Measurements from ENCODE around the gene FKBP1A.

FKBP1A gene

GRCh38 chr20:1391640-1392442 is 1.0 kb downstream of the FKBP1A start (continued):
- TF ChIP-seq, protein P1, sequence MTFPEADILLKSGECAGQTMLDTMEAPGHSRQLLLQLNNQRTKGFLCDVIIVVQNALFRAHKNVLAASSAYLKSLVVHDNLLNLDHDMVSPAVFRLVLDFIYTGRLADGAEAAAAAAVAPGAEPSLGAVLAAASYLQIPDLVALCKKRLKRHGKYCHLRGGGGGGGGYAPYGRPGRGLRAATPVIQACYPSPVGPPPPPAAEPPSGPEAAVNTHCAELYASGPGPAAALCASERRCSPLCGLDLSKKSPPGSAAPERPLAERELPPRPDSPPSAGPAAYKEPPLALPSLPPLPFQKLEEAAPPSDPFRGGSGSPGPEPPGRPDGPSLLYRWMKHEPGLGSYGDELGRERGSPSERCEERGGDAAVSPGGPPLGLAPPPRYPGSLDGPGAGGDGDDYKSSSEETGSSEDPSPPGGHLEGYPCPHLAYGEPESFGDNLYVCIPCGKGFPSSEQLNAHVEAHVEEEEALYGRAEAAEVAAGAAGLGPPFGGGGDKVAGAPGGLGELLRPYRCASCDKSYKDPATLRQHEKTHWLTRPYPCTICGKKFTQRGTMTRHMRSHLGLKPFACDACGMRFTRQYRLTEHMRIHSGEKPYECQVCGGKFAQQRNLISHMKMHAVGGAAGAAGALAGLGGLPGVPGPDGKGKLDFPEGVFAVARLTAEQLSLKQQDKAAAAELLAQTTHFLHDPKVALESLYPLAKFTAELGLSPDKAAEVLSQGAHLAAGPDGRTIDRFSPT (tag by site-specific recombination; IDR thresholded peaks at IDR 0.05), result no peak
- TF ChIP-seq ZNF398 (tag by site-specific recombination; IDR thresholded peaks at IDR 0.05), result peak; percentile 98
- peak; percentile 72 for TF ChIP-seq ZNF341 (tag by site-specific recombination; IDR thresholded peaks at IDR 0.05; ENCODE audit: low read depth)
- TF ChIP-seq ZSCAN23 (tag by site-specific recombination; IDR thresholded peaks at IDR 0.05), result no peak
- TF ChIP-seq ZNF202 (tag by site-specific recombination; IDR thresholded peaks at IDR 0.05; ENCODE audit: borderline replicate concordance), result no peak
- no peak for TF ChIP-seq ZNF837 (tag by site-specific recombination; IDR thresholded peaks at IDR 0.05)
- TF ChIP-seq, protein P2, sequence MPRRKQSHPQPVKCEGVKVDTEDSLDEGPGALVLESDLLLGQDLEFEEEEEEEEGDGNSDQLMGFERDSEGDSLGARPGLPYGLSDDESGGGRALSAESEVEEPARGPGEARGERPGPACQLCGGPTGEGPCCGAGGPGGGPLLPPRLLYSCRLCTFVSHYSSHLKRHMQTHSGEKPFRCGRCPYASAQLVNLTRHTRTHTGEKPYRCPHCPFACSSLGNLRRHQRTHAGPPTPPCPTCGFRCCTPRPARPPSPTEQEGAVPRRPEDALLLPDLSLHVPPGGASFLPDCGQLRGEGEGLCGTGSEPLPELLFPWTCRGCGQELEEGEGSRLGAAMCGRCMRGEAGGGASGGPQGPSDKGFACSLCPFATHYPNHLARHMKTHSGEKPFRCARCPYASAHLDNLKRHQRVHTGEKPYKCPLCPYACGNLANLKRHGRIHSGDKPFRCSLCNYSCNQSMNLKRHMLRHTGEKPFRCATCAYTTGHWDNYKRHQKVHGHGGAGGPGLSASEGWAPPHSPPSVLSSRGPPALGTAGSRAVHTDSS (tag by site-specific recombination; IDR thresholded peaks at IDR 0.05), result peak; percentile 76
- peak; percentile 99 for TF ChIP-seq ZFP69B (tag by site-specific recombination; IDR thresholded peaks at IDR 0.05)
- peak; percentile 79 for TF ChIP-seq SP3 (tag by site-specific recombination; IDR thresholded peaks at IDR 0.05)

DNA sequence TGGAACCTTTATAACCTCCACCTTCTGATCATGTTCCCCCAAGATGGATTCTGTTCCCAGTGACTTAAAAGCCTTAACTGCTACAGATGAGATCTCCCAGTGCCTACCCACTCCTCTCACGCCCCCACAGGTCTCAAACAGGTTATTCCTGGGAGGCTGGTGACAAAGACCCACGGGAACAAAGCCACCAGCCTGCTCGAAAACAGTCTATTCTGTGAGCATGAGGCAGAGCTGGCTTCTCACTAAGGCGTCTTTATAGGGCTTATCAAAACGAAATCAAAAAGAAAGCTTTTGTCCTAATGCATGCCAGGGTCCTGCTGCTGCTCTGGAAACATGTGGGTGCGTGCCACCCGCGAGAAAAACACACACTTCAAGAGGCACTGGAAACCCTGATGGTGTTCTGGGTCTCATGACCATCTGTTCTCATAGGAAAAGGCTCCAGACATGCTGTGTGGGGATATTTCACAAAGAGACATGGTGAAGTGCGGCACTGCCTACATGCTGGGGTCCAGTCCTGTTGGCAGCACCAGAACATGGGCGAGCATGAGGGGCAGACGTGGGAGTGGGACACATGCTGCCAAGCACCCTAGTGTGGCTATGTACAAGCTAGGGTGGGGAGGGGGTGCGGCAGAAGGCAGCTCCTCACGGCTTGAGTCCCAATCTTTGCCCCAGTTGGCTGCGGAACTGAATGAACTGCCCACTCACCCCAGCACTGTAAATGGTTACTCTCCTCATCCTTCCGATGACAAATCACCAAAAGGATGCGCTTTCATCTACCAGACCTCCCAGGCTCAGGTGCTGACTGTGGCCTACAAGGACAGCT is 2.1 kb downstream of the FKBP1A start:
- no peak overlapping the region for H3K4me3 ChIP-seq (ENCODE audit: low read depth, low read length)
- POLR2A ChIA-PET, result interaction anchor here (0.7 to 2.7 kb wide), 7 partner anchors 7 to 166 kb away, joined by 3 to 8 read pairs (median 4); partner anchors contain the start of gene SNPH
- no peaks in the 10 kb centered on the region for H3K9me3 ChIP-seq (ENCODE audit: control insufficient read depth, insufficient read depth, low read depth, low read length)
- no peak overlapping the region for H3K27ac ChIP-seq (ENCODE audit: extremely low read depth, low read depth, low read length)
- TF ChIP-seq ZFHX2 (tag by site-specific recombination; conservative IDR thresholded peaks at IDR 0.05) (peak; percentile 85), ZNF791 (tag by site-specific recombination; IDR thresholded peaks at IDR 0.05) (no peak), ZNF23 (tag by site-specific recombination; IDR thresholded peaks at IDR 0.05; ENCODE audit: borderline replicate concordance) (no peak), ZNF670 (tag by site-specific recombination; IDR thresholded peaks at IDR 0.05; ENCODE audit: low read depth) (no peak), EGR2 (tag by site-specific recombination; IDR thresholded peaks at IDR 0.05; ENCODE audit: low read depth) (peak; percentile 89), ZNF146 (tag by site-specific recombination; IDR thresholded peaks at IDR 0.05) (no peak), SCRT2 (tag by site-specific recombination; IDR thresholded peaks at IDR 0.05) (0 out of 2 replicates have a peak, but pooled peaks have one; percentile 36), GLIS1 (tag by site-specific recombination; IDR thresholded peaks at IDR 0.05) (peak; percentile 54; the same call in 1 of the 2 replicates), PRDM2 (tag by site-specific recombination; IDR thresholded peaks at IDR 0.05; ENCODE audit: borderline replicate concordance) (no peak), MEIS1 (CRISPR knock-in tag; IDR thresholded peaks at IDR 0.05; ENCODE audit: borderline replicate concordance) (no peak)
- TF ChIP-seq, protein P1 (tag by site-specific recombination; IDR thresholded peaks at IDR 0.05), result peak; percentile 45; the same call in 1 of the 2 replicates
- CTCF ChIA-PET, result interaction anchor here (0.6 to 2.1 kb wide), 4 partner anchors 10 to 46 kb away, joined by 3 to 17 read pairs (median 4); no protein-coding TSS in a partner anchor
- peaks cover 32% of the 10 kb centered on the region for H3K4me1 ChIP-seq (ENCODE audit: control insufficient read depth, insufficient read depth, low read length)
- peaks cover 10 to 25% of the 10 kb centered on the region in 2 experiments; a peak in 2 of 3 replicates for H3K36me3 ChIP-seq (ENCODE audit: control insufficient read depth in 2 of 2, insufficient read depth in 1 of 2, low read length in 2 of 2)
